Breast epithelium (tissue), 4 donors: ENCODE data around the gene LRCOL1. TPM values are rescaled to one million over a fixed set of nuclear protein-coding genes. Genes with fewer than 3 reads are reported as not detected.

Experiments used
- DNase-seq, 2 donors: peaks; one replicate each; pipeline ENCODE4 v3.0.0-alpha.2; 2019; ENCODE audit warnings: low spot score in 2 of 2
- H3K27ac ChIP-seq, 2 donors: fragments of 200-600 bp; sonication (generic) in 1 of 2; one replicate each; pipeline ENCODE4 v1.5.1; 2016 to 2019; ENCODE audit warnings: mild to moderate bottlenecking in 1 of 2
- H3K27me3 ChIP-seq, 2 donors: fragments of 200-600 bp; sonication (generic) in 1 of 2; one replicate each; pipeline versions ENCODE4 v1.5.1 to v1.6.0; 2017 to 2019; ENCODE audit warnings: control low read depth in 1 of 2, mild to moderate bottlenecking in 1 of 2
- H3K36me3 ChIP-seq: fragments of 200-600 bp; one replicate; pipeline ENCODE4 v1.5.1; 2019
- H3K4me1 ChIP-seq, 2 donors: fragments of 200-600 bp; sonication (generic); one replicate each; pipeline ENCODE4 v1.5.1; 2016 to 2019; ENCODE audit warnings: control low read depth in 1 of 2
- H3K4me3 ChIP-seq, 3 donors: fragments of 200-600 bp; sonication (generic); 1 replicate in 2 of 3; 2 replicates in 1 of 3; pipeline ENCODE4 v1.5.1; 2016 to 2019; ENCODE audit warnings: mild to moderate bottlenecking in 3 of 3, moderate library complexity in 2 of 3
- H3K9me3 ChIP-seq, 2 donors: fragments of 200-600 bp; sonication (generic) in 1 of 2; one replicate each; pipeline ENCODE4 v1.5.1; 2016 to 2019; ENCODE audit warnings: control low read depth in 1 of 2
- POLR2A ChIP-seq: fragments of 450-650 bp; IDR thresholded peaks from one replicate; pipeline ENCODE4 v1.6.1; 2016; ENCODE audit warnings: antibody characterized with exemption, mild to moderate bottlenecking, moderate library complexity
- POLR2AphosphoS5 ChIP-seq, 3 donors: sonication (generic); formaldehyde crosslinking; IDR thresholded peaks; one replicate each; pipeline ENCODE4 v1.6.1; 2017; ENCODE audit warnings: antibody characterized with exemption in 3 of 3
- intact Hi-C: fragments of 100-400 bp; cut with DNase I; formaldehyde crosslinking; loops from one replicate; pipeline ENCODE4 v1.15.1; 2023; ENCODE audit warnings: low total_unique reads
- total RNA-seq, 3 donors: library from RNA; depleted of rRNA; stranded (reverse); fragments of >200 nt; gene quantifications; one replicate each; pipeline ENCODE4 v1.1.0, GENCODE V29; 2016
- TF ChIP-seq, protein P1 (sequence below), 3 donors: fragments of 450-650 bp; IDR thresholded peaks; one replicate each; pipeline ENCODE4 v1.5.1; 2016 to 2017; ENCODE audit warnings: antibody characterized with exemption in 3 of 3, mild to moderate bottlenecking in 3 of 3, moderate library complexity in 3 of 3

LRCOL1 gene
- total RNA-seq, 3 donors from 2014 or later = 0.59 TPM; not detected in 2

- H3K27ac ChIP-seq = no peak overlapping the region
- intact Hi-C loops = no loop called here
These were observed 51.3 kb downstream of the LRCOL1 start for GRCh38 chr12:132558861-132559623.

DNA sequence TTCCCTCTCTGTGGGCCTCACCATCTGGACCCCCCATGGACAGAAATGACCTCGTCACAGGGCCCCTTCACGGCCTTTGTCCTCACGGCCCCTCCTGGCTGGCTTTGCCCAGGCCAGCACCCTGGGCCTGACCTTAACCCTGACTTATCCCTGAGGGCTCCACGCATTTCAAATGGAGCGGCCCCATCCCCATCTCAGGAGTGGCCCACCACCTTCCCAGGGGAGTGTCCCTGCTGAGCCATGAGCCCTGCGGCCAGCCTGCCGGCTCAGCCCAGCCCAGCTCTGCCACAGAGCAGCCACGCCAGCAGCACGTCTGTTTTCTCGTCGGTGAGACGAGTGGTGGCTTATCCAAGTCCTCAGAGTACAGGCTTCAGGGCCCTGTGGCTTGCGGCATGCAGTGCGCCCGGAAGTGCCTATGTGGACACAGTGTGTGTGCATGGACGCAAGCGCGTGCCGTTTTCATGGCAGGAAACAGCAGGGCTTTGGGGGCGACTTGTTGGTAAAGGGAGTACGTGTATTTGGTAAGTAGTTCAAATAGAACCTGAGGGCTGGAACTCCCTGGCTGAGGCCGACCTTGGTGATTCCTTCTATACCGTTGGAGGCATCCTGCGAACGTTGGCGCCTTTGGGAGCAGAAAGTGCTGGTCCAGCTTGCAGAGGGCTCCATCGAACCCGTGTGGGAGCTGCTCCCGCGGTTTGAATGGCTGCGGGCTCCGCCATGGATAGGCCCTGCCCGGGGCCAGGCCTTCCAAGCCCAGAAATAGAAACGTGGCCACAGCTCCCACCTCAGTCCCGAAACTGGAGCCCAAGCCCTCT lies 52.1 kb downstream of the LRCOL1 start:
- no peak overlapping the region for H3K27ac ChIP-seq

More at GRCh38 chr12:132558861-132559623, 51.3 kb downstream of the LRCOL1 start:
- DNase-seq = no peak
- H3K36me3 ChIP-seq = no peaks in the 10 kb centered on the region
- peak overlapping the region; percentile 57 to 78 (median 69) for H3K4me3 ChIP-seq
- no peaks in the 10 kb centered on the region for H3K27me3 ChIP-seq
- H3K4me1 ChIP-seq = no peaks in the 10 kb centered on the region
- no peak for TF ChIP-seq POLR2A
- TF ChIP-seq, protein P1, sequence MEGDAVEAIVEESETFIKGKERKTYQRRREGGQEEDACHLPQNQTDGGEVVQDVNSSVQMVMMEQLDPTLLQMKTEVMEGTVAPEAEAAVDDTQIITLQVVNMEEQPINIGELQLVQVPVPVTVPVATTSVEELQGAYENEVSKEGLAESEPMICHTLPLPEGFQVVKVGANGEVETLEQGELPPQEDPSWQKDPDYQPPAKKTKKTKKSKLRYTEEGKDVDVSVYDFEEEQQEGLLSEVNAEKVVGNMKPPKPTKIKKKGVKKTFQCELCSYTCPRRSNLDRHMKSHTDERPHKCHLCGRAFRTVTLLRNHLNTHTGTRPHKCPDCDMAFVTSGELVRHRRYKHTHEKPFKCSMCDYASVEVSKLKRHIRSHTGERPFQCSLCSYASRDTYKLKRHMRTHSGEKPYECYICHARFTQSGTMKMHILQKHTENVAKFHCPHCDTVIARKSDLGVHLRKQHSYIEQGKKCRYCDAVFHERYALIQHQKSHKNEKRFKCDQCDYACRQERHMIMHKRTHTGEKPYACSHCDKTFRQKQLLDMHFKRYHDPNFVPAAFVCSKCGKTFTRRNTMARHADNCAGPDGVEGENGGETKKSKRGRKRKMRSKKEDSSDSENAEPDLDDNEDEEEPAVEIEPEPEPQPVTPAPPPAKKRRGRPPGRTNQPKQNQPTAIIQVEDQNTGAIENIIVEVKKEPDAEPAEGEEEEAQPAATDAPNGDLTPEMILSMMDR (IDR thresholded peaks at IDR 0.05) = no peak
- TF ChIP-seq POLR2AphosphoS5 (IDR thresholded peaks at IDR 0.05) = no peak
- H3K9me3 ChIP-seq = no peaks in the 10 kb centered on the region

DNA sequence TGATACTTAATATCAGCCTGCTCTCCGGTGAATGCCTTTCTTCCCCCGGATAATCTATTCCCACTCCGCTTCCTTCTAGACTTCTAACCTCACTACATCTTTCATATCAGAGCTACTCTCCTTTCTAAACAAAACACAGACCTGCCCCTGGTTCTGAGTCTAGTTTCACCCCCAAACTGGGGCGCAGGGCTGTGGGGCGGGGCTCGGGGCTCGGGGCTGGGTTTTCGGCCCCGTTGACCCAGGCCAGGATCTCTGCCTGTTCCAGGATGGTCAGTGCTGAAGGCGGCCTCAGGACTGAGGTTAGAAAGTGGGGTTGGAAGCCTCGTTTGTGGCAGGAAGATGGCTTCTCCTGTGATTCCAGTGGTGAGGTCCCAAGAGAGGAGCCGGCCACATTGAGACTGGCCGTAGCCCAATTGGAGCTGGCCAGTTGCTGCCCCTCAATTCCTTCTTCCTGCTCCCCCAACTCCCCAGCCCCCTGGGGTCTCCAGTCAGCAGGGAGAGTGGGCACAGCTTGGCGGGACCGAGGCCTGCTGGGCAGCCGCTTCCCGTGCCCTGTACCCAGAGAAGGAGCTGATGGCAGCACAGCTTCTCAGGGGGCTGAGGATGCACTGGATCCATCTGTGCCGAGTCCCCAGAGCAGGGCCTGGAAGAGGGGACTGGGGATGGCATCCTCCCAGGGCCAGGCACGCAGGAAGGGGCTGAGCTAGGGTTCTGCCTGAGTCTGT lies 52.9 kb downstream of the LRCOL1 start:
- intact Hi-C loops = no loop called here
- Histone ChIP-seq H3K4me1 (no peaks in the 10 kb centered on the region), H3K27ac (no peak overlapping the region), H3K27me3 (no peaks in the 10 kb centered on the region), H3K9me3 (no peaks in the 10 kb centered on the region), H3K36me3 (no peaks in the 10 kb centered on the region), H3K4me3 (no peak overlapping the region)
- TF ChIP-seq, protein P1 (IDR thresholded peaks at IDR 0.05) = no peak
- TF ChIP-seq POLR2AphosphoS5 (IDR thresholded peaks at IDR 0.05) (no peak), POLR2A (no peak)
- no peak for DNase-seq

More for the DNA sequence above, 52.1 kb downstream of the LRCOL1 start:
- Histone ChIP-seq H3K4me3 (no peak overlapping the region), H3K4me1 (no peaks in the 10 kb centered on the region), H3K27me3 (no peaks in the 10 kb centered on the region), H3K9me3 (no peaks in the 10 kb centered on the region), H3K36me3 (no peaks in the 10 kb centered on the region)
- intact Hi-C loops = no loop called here
- TF ChIP-seq, protein P1 (IDR thresholded peaks at IDR 0.05) = no peak
- no peak for TF ChIP-seq POLR2AphosphoS5 (IDR thresholded peaks at IDR 0.05)
- no peak for TF ChIP-seq POLR2A
- DNase-seq = no peak

GRCh38 chr12:132556801-132557200 lies 53.6 kb downstream of the LRCOL1 start:
- no peak overlapping the region for H3K27ac ChIP-seq
- intact Hi-C loops = no loop called here

More at GRCh38 chr12:132556801-132557200, 53.6 kb downstream of the LRCOL1 start:
- Histone ChIP-seq H3K4me3 (no peak overlapping the region), H3K36me3 (no peaks in the 10 kb centered on the region), H3K9me3 (no peaks in the 10 kb centered on the region), H3K27me3 (no peaks in the 10 kb centered on the region), H3K4me1 (no peaks in the 10 kb centered on the region)
- DNase-seq = no peak
- TF ChIP-seq, protein P1 (IDR thresholded peaks at IDR 0.05) = no peak
- TF ChIP-seq POLR2A (no peak), POLR2AphosphoS5 (IDR thresholded peaks at IDR 0.05) (no peak)
